ENCODE results near the gene CAMTA1.

DNA sequence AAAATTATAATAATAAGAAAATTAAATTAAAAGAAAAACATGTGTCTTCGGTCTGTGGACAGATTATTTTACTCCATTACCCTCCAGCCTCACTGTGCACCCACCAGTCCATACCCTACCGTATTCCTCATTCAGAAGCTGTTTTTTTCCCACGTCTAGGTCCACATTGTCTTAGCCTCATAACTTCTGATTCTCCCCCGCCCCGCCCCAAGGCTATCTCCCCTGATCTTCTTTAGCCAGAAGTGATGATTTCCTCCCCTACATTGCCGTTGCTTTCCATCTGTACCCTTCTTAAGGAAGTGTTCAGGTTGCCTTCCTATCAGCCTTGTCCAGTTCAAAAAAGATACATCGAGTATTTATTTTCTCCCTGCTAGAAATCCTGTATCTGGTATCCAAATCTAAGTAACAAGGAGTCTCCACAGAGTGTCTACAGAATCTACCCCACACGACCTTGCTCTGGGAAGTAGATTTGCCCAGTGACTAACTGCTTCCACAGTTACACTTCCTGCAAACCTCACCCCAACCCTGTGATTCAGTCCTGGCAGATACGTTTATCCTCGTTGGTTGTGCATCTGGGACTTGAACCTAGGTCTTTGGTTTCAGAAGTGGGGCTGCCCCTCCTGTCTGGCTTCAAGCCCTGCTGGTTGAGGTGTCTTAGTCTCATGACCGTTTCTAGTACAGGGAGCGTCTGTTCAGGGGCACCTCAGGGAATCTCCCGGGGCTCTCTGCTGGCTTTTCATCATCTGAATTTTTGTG, 470.2 kb downstream of the CAMTA1 start:
- no peak for TF ChIP-seq EZH2 (IDR thresholded peaks at IDR 0.05; ENCODE audit: insufficient read depth, low read length)
- TF ChIP-seq, protein P1, sequence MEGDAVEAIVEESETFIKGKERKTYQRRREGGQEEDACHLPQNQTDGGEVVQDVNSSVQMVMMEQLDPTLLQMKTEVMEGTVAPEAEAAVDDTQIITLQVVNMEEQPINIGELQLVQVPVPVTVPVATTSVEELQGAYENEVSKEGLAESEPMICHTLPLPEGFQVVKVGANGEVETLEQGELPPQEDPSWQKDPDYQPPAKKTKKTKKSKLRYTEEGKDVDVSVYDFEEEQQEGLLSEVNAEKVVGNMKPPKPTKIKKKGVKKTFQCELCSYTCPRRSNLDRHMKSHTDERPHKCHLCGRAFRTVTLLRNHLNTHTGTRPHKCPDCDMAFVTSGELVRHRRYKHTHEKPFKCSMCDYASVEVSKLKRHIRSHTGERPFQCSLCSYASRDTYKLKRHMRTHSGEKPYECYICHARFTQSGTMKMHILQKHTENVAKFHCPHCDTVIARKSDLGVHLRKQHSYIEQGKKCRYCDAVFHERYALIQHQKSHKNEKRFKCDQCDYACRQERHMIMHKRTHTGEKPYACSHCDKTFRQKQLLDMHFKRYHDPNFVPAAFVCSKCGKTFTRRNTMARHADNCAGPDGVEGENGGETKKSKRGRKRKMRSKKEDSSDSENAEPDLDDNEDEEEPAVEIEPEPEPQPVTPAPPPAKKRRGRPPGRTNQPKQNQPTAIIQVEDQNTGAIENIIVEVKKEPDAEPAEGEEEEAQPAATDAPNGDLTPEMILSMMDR (IDR thresholded peaks at IDR 0.05; ENCODE audit: insufficient read depth, low read depth, low read length), result no peak

Data from astrocyte (in vitro differentiated cells and primary cell).